ENCODE data around the gene ZNF277. TPM values are rescaled to one million over a fixed set of nuclear protein-coding genes. Genes with fewer than 3 reads are reported as not detected.

The ZNF277 gene
- total and polyA plus RNA-seq, 4 donors, result 7.8 to 23.5 (median 14.5) TPM

- no peak for TF ChIP-seq HNF4A (conservative IDR thresholded peaks at IDR 0.05)
Observed at GRCh38 chr7:112172870-112173567, 33.5 kb upstream of the ZNF277 start (continued).

GRCh38 chr7:112173568-112173905 lies 33.0 kb upstream of the ZNF277 start:
- Histone ChIP-seq H3K27ac (ENCODE audit: low read depth in 1 of 2, low read length in 2 of 2) (no peak overlapping the region), H3K4me1 (ENCODE audit: control insufficient read depth in 4 of 4, insufficient read depth in 4 of 4, low read length in 3 of 4) (peaks cover 0 to 3% (median under 1%) of the 10 kb centered on the region in 4 donors), H3K27me3 (ENCODE audit: control insufficient read depth in 4 of 4, insufficient read depth in 4 of 4, low read length in 3 of 4) (no peaks in the 10 kb centered on the region), H3K36me3 (ENCODE audit: control insufficient read depth in 4 of 4, insufficient read depth in 3 of 4, low read depth in 1 of 4, low read length in 3 of 4) (no peaks in the 10 kb centered on the region), H3K9ac (ENCODE audit: low read depth in 1 of 2, low read length in 2 of 2) (no peak overlapping the region), H3K9me3 (ENCODE audit: control insufficient read depth in 4 of 4, low read length in 3 of 4) (no peaks in the 10 kb centered on the region), H3K4me3 (ENCODE audit: low read depth in 1 of 3, low read length in 3 of 3) (no peak overlapping the region)
- no peak for DNase-seq (ENCODE audit: low spot score)
- TF ChIP-seq NR2F2 (IDR thresholded peaks at IDR 0.05) (no peak), FOXA1 (IDR thresholded peaks at IDR 0.05) (no peak), TAF1 (conservative IDR thresholded peaks at IDR 0.05) (no peak), REST (IDR thresholded peaks at IDR 0.05) (no peak), GABPA (IDR thresholded peaks at IDR 0.05 in 1 of 2, conservative IDR thresholded peaks at IDR 0.05 in 1 of 2) (no peak), EGR1 (IDR thresholded peaks at IDR 0.05; ENCODE audit: low read depth in 2 of 2) (no peak), JUND (IDR thresholded peaks at IDR 0.05) (no peak), SP1 (IDR thresholded peaks at IDR 0.05) (no peak), YY1 (IDR thresholded peaks at IDR 0.05) (no peak), CTCF (IDR thresholded peaks at IDR 0.05; ENCODE audit: low read depth, low read length, missing input control) (no peak), MAX (IDR thresholded peaks at IDR 0.05) (no peak), RAD21 (IDR thresholded peaks at IDR 0.05) (no peak), FOXA2 (IDR thresholded peaks at IDR 0.05) (no peak), HNF4A (conservative IDR thresholded peaks at IDR 0.05) (no peak), HNF4G (IDR thresholded peaks at IDR 0.05) (no peak), ZBTB33 (IDR thresholded peaks at IDR 0.05) (no peak), RXRA (IDR thresholded peaks at IDR 0.05) (no peak), ATF3 (IDR thresholded peaks at IDR 0.05) (no peak)
- WGBS, result 73% methylated on average over 4 of the region's 4 CpGs
